Effector CD8-positive, alpha-beta T cell (primary cell): ENCODE measurements around the gene ZPR1.
A peak's percentile ranks its signal among the peaks of the same experiment; 100 is the strongest.

ENCODE experiments used
- DNase-seq: peaks from one replicate; lab custom pipeline; 2025; lab: John Stamatoyannopoulos, UW

ZPR1 gene

GRCh38 chr11:116750070-116750718, 37.6 kb downstream of the ZPR1 start:
- DNase-seq, result no peak

GRCh38 chr11:116742104-116742503, 45.7 kb downstream of the ZPR1 start:
- DNase-seq, result no peak

- DNase-seq, result no peak
Measured at GRCh38 chr11:116740741-116741140, 47.1 kb downstream of the ZPR1 start.

- no peak for DNase-seq
Measured at GRCh38 chr11:116738975-116739374, 48.8 kb downstream of the ZPR1 start.

GRCh38 chr11:116736763-116737162, 51.1 kb downstream of the ZPR1 start:
- no peak for DNase-seq

GRCh38 chr11:116733969-116734508, 53.8 kb downstream of the ZPR1 start:
- no peak for DNase-seq

- DNase-seq, result no peak
Measured at GRCh38 chr11:116733043-116733755, 54.6 kb downstream of the ZPR1 start.

GRCh38 chr11:116732271-116733042, 55.4 kb downstream of the ZPR1 start:
- peak; percentile 29 for DNase-seq

GRCh38 chr11:116731821-116732220, 56.0 kb downstream of the ZPR1 start:
- DNase-seq, result no peak

- no peak for DNase-seq
Measured at GRCh38 chr11:116731097-116731761, 56.6 kb downstream of the ZPR1 start.

- DNase-seq, result no peak
Measured at GRCh38 chr11:116730601-116731000, 57.2 kb downstream of the ZPR1 start.

- no peak for DNase-seq
Measured at GRCh38 chr11:116730241-116730561, 57.6 kb downstream of the ZPR1 start.

GRCh38 chr11:116729501-116730240, 58.2 kb downstream of the ZPR1 start:
- DNase-seq, result no peak

- no peak for DNase-seq
Measured at GRCh38 chr11:116727990-116728389, 59.8 kb downstream of the ZPR1 start.

GRCh38 chr11:116725434-116726221, 62.2 kb downstream of the ZPR1 start:
- no peak for DNase-seq

- no peak for DNase-seq
Measured at GRCh38 chr11:116724813-116725212, 63.0 kb downstream of the ZPR1 start.
